IMR-90 (cell line): ENCODE data around the gene TUBGCP6. TPM values are rescaled to one million over a fixed set of nuclear protein-coding genes. Genes with fewer than 3 reads are reported as not detected.

Experiments used
- ELK1 ChIP-seq: fragments of 150-350 bp; IDR thresholded peaks from 2 replicates; pipeline ENCODE4 v1.6.1; 2016; ENCODE audit warnings: low read depth, mild to moderate bottlenecking, low read length, moderate library complexity, borderline replicate concordance
- polyA plus RNA-seq, 3 experiments: library from polyadenylated mRNA; depleted of rRNA; stranded (reverse); fragments of >200 nt; gene quantifications; 2 replicates each; pipeline ENCODE4 v1.2.3, GENCODE V29; 2012; ENCODE audit warnings: low replicate concordance in 1 of 3
- total RNA-seq: library from RNA; depleted of rRNA; stranded (reverse); fragments of >200 nt; gene quantifications from 2 replicates; pipeline ENCODE4 v1.2.3, GENCODE V29; 2012

Gene TUBGCP6
- total and polyA plus RNA-seq, 2 of the 4 experiments (the other 2 are of a cell fraction), result 10.8 to 28.6 TPM

- TF ChIP-seq ELK1, result no peak
Measured at GRCh38 chr22:50246242-50247175, 1.7 kb upstream of the TUBGCP6 start (continued).
